GM12873 (cell line): Measurements from ENCODE around the gene SYPL1.

ENCODE experiments used
- CTCF ChIP-seq: IDR thresholded peaks from 2 replicates; pipeline ENCODE4 v1.5.1; 2012; ENCODE audit warnings: low read depth, mild to moderate bottlenecking, moderate library complexity, low read length, control low read depth; ENCODE audit not compliant: insufficient read depth; ENCODE audit errors: missing control alignments

Gene SYPL1

DNA sequence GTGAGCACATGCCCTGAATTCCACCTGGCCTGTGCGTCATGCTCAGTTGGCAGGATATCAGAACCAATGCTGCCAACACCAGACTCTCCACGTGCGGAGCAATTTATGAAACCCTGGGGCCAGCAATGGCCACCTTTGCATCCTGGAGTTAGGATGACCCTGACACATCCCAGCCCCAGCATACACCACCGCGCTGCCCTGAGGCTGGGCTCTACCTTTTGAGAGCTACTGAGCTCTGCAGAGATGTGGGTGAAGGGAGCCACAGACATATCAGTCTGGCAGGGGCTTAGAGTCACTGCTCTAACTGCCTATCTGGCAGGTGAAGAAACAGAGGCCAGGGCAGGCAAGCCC is 41.9 kb downstream of the SYPL1 start:
- no peak for TF ChIP-seq CTCF

DNA sequence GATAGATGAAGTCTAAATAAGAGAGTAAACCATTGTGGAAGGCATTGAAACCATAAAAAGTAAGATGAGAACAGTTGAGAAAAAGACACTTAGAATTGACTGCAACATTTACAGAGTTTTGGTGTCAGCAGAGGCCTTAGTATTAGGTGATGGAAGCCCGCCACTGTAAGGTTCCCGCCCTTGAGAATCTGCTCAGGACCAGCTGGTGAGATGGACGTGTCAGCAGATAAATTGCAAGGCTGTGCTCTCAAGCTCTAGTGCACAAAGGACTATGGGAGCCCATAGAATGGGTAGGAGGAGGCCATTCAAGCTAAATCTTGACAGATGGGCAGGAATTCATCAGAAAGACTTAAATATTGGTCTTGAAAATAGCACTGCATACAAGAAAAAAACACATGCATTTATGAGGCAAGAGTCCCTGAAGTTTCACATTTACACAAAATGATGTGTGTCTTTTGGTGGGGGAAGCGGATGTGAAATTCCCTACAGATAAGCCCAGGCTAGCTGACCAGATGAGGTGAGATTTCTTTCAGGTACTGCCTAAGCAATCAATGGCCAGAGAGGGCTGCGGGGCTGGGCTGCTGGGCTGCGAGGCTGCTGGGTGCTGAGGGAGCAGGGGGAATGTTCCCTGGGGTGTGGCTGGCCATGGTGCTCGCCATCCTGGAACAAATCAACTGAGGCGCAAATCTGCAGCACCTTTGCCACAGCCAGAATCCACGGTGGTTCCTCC is 42.5 kb downstream of the SYPL1 start:
- no peak for TF ChIP-seq CTCF

DNA sequence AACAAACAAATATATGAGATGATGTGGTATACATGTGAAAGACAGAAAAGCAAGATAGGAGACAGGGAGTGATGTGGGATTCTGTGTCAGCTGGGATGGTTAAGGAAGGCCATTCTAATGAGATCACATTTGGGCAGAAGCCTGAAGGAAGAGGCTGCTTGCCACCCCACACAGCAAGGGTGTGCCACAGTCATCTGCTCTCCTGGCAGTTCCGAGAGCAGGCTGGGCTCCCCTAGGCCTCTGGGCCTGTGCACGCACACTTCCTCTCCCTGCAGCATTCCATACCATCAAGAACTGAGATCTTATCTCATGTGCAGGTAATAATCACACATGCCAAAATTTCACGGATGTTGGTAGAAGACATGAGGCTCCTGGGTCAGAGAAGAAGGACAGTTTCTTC is 43.1 kb downstream of the SYPL1 start:
- TF ChIP-seq CTCF, result no peak

GRCh38 chr7:106068538-106068961 is 43.6 kb downstream of the SYPL1 start:
- no peak for TF ChIP-seq CTCF

DNA sequence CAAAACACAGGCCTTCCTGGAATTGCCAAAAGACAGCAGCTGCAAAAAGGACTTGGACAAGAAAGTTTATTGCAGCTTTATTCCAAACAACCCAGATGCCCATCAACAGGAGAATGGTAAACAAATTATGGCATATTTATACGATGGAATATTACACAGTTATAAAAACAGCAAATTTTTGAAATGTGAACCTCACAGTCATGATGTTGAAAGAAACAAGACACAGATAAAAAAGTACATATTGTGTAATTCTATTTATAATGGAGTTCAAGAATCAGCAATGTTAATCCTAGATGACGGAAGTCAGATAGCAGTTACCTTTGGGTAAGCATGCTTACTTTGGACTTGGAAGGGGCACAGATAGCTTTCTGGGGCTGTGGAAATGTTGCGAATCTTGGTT is 44.4 kb downstream of the SYPL1 start:
- no peak for TF ChIP-seq CTCF

DNA sequence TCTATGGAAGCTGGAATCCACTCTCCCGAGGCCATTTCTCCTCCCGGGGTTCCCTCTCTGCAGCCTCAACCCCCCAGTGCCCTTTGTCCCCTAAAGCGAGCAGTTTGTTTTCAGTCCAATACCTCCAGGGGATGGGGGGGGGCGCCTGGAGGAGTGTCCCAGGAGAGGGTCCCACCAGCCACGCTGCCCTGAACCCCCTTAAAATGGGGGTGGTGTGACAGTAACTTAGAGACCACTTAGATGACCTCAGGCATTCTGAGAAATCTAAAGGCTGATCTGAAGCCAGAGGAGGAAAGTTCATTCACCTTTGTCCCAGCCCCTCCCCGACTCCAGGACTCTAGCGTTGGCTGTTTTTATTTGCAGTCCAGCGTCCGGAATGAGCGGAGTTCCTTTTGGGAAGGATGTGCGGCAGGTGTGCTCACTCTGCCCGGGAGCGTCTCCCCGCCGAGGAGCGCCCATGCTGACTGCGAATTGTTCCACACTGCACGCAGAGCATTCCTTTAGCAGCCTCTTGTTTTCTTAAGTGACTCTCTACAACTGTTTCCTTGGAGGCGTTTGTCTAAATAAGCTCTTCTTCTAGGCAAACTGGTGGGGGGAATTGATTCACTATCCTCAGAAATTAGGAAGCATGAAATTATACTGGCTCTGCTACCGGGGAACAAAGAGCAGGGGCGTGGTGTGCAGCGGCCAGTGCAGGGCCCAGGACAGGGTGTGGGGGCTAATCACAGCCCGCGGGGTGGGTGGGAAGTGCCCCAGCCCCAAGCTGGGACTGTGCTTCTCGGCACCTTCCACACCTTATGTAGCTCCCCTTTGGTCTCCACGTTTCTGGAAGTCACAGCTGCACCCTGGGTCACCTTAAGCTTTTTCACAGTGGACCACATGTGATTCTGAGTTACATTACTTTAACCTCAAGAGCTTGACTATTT is 46.3 kb downstream of the SYPL1 start:
- TF ChIP-seq CTCF, result no peak
